Stimulated activated CD8-positive, alpha-beta memory T cell treated with anti-CD3 and anti-CD28 coated beads, Interleukin-2, amount 100 ng/mL, for 48 hours (primary cell): ENCODE measurements around the gene LHCGR.
"Not testable (repeated sequence)": the region's sequence is repeated elsewhere in the genome, so short reads cannot be mapped to it uniquely, and the experiment has no call there.

Source experiments
- DNase-seq, 2 donors: peaks; one replicate each; pipeline ENCODE4 v3.0.0-alpha.2; 2020; ENCODE audit warnings: low read depth in 2 of 2

LHCGR gene

DNA sequence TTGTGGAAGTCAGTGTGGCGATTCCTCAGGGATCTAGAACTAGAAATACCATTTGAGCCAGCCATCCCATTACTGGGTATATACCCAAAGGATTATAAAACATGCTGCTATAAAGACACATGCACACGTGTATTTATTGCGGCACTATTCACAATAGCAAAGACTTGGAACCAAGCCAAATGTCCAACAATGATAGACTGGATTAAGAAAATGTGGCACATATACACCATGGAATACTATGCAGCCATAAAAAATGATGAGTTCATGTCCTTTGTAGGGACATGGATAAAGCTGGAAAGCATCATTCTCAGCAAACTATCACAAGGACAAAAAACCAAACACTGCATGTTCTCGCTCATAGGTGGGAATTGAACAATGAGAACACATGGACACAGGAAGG is 16.3 kb downstream of the LHCGR start:
- DNase-seq, result not testable (repeated sequence)

DNA sequence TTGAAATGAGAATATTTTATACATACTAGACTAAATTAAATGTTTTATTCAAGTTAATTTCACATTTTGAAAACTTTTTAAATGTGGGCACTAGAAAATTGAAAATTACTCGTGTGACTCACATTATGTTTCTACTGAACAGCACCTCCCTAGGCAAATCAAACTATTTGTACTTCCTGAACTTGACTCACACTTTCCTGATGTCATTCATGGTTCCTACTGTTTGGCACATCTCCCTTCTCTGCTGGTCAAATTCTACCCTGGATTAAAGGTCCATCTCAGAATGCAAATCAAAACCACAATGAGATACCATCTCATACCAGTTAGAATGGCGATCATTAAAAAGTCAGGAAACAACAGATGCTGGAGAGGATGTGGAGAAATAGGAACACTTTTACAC is 16.7 kb downstream of the LHCGR start:
- DNase-seq, result no peak

DNA sequence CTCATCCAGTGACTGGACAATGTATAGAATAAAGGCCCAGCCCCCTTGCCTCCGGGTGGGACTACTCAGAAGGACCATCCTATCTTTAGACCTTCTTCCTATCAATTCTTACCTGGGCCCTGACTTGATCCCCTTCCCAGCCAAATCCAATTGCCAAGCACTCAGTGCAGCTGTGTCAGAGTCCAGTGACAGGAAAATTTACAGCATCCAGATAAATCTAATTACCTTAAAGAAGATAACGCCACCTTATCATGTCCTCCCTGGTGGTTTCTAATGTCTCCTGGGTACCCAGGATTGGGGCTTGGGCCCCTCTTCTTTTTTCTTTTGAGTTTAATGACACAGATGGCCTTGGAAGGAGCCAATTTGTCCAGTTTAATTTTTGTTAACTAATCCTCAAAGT is 19.3 kb downstream of the LHCGR start:
- no peak for DNase-seq

DNA sequence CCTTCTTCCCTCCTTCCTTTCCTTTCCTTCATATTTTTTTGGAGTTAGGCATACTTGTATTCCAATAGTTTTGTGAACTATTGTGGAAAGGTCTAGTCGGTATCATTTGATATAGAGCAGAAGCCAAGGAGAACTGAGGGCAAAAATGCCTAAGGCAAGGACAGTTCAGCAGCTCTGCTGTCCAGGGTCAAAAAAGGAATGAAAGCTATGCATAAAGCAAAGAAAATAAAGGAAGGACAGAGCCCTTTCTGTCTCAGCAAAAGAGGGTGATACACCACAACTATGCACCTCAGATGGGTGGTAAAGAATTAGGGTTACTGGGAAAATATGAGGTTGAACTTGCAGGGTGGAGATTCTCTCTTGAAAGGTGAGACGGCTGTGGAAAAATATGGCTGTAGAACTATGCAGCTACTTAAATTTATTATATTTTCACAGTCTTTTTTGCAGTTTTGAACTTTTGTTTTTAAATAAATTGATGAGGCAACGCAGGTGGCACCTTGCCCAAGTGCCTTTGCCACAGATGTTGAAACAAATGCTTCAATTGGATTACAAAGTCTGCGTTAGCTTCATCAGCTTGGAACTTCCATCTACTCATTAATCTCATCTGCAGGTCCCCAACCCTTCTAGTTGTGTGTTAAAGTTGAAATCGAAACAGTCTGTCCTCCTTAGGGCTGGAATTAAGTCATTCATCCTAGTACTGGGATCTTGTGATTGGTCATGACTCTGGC is 20.8 kb downstream of the LHCGR start:
- DNase-seq, result no peak

DNA sequence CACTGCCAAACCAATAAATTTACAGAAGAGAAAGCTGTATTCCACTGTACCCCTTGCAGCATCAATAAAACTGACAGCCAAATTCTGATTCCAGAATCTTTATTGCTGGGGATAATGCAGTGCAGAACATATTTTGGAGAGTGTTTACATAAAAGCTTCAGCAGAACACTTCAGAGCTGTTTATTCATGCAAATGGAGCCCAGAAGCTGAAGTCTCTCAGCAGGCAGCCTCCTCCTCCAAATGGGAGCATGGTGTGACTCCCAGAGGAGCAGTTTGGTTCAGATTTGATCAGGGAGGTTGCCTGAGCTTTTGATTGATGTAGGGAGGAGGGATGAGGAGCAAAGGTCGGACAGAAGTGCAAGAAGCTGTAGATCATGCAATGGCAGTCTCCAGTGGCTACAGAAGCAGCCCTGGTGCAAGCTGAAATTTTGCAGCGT is 22.4 kb downstream of the LHCGR start:
- DNase-seq, result no peak

DNA sequence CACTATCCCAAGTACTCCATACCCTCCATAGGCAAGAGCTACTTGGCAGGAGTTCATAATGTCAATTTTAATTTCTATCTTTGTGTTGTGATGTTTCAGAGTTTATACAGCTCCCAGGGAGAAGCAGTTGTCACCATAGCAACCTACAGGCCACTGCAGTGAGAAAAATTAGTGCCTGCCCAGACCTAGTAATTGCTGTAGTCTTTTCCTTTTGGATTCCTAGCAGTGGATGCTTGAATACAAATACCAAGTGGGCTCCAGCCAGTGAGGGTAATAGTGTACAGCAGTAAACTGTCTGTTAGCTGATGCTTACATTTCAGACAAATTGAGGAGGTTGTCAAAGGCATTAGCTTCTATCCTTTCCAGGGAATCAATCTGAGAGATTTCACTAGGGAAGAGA is 26.7 kb downstream of the LHCGR start:
- no peak for DNase-seq

DNA sequence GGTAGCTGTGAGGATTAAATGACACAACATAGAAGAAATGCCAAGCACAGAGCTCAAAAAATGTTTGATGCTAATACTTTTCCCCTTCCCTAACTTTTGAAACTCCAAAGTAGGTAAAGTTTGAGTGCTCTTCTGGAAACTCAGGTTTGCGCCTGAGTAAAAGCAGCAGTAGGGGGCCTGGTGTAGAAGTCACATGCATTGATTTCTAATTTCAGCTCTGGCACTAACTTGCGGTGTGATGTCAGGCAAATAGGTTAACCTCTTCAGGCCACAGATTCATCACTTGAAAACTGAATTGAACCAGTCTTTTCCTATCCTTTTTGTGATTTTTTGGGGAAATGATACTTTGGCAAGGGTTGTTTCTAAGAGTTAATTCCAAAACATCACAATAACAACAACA is 27.2 kb downstream of the LHCGR start:
- DNase-seq, result no peak

DNA sequence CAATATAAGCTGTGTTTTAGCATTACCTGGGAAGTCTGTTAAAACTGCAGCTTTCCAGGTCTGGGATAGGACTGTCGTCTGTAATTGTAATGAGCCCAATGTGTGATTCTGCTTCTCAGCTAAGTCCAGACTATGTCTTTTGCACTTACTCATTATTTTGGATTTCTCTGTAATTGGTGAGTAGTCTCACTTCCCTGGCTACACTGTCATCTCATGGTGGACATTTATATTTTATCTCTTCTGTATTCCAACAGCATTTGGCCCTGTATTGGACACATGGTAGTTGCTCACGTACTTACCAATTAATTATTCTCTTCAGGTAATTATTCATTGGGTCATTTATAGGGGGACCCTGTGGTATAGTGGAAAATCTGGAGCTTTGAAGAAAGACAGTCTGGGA is 28.0 kb downstream of the LHCGR start:
- no peak for DNase-seq

DNA sequence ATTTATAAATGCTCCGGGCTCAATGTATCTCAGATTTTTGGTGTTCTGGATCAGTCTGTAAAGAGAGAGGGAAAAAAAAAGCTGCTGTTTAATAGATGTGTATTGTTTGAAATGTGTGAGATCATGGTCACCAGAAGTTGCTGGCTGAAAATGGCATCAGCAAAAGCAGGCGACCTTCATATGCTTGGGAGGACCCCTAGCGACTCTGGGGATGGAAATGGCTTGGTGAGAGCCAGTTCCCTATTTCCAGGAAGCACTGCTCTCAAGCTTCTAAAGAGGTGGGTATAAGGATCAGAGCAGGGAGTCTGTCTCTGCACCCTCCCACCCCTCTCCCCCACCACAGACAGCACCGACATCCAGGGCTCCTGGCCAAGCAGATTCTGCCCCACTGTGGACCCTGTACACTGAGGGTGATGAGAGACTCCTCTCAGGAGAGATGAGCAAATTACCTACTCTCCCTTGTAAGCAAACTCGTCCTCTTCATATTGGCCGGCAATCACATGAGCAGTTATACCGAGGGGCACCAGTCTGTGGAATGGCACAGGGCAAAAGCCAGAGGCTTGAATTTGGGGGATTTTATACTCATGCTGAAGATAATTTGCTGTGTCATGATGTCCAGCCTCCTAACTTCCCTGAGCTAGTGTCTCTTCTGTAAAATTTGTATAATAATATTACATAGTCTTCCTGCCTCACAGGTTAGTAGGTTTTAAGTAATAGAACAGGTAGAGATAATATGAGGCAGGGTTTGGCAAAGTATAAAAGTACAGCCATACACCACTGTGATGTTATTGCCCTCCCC is 29.6 kb downstream of the LHCGR start:
- no peak for DNase-seq

DNA sequence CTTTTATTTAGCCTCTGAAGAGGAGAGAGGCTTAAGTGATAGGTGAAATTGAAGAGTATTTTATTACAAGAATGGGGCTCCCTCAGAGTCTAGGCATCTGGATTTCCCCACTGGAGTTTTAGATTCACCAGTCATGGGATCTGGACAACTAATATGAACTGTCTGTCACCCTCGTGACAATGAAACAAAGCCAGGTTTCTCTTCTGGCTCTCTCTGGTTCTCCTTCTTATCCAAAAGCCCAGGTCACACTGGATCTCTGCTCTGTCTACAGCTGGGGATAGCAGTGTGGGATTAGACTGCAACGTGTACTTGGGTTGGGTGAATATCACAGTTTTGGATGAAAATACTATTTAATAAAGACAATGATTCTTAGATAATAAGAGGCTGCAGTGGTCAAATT is 31.2 kb downstream of the LHCGR start:
- no peak for DNase-seq

DNA sequence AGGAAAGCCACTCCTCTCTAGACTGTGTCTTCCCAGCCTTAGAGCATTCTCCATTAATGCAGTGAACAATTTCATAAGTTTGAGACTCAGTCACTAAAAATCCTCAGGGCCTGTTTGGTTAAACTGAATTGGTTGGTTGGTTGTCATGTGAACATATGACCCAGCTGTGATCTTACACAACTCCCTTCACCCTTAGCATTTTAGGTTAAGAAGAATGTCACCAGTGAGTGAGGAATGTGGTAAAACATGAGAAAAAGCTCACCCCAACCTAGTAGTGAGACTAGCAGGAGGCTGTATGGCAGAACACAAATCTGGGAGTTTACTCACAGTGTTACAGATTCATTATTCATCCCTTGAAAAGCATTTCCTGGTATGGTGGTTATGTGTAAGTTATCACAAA is 32.4 kb downstream of the LHCGR start:
- DNase-seq, result no peak

DNA sequence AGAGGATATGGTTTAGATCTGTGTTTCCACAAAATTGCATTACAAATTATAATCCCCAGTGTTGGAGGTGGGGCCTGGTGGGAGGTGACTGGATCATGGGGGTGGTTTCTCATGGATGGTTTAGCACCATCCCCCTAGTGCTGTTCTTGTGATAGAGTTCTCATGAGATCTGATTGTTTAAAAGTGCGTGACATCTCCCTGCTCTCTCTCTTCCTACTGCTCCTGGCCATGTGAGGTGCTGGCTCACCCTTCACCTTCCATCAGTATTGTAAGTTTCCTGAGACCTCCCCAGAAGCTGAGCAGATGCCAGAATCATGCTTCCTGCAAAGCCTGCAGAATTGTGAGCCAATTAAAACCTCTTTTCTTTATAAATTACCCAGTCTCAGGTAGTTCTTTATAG is 33.1 kb downstream of the LHCGR start:
- DNase-seq, result no peak

DNA sequence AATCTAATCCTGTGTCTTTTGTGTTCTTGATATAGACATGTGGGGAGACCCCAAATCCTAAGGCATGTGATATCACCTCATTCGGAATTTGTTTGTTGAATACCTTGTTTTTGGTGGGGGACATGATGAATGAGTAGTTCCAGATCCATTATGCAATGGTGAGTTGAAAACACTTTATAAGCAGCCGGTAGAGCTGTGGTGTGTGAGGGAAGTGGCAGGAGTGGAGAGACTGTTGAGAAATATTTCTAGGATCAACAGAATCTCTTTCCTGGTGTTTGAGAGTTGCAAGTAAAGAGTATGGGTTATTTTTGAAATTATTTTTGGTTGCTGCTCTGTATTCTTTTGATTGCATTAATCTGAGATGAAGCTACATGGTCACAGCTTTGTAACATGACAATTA is 34.4 kb downstream of the LHCGR start:
- no peak for DNase-seq

DNA sequence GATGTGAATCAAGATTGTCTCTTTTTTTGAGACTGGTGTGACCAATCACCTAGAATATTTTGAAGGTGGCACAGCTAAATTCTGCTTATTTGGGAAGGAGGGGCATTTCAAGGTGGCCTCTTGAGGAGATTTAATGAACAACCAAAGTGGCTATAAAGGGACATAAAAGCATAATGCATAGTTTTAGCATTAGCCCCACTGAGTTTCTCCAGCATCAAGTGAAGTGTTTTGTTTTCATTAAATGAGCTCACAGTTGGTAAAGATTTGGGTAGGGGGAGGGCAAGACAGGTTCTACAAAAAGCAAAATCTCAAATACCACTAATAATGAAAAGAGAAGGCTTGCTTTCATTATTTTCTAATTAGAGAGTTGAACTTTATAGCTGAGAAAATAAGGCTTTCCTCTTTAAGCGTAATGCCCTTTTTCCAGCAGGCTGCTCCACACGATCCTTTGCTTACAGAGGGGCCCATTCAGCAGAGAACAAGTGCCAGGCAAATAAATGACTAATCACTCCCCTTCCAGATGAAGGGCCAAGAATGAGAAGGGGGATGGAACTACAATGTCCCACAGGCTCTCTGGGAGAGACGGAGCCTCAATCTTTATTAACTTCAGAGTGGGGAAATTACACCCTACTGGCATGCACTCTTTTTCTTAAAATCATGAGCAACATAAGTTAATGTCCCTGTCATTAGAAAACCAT is 35.9 kb downstream of the LHCGR start:
- DNase-seq, result no peak

DNA sequence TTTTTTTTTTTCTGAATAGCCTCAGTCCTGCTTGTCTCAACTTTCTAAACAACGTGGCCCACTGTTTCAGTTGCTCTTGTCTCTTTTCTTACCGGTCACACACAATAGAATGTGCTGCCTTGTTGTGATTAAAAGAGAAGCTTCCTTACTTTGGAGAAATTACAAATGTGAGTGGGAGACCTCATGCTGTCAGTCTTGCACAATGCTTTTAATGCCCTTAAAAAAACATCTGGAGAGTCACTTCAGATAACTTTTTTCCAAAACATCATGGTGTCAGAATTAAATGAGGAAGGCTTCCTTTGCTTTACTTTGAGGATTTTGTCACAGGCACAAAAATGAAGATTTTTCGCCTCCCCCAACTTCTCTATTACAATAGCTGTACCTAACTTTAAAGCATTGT is 37.7 kb downstream of the LHCGR start:
- DNase-seq, result no peak

DNA sequence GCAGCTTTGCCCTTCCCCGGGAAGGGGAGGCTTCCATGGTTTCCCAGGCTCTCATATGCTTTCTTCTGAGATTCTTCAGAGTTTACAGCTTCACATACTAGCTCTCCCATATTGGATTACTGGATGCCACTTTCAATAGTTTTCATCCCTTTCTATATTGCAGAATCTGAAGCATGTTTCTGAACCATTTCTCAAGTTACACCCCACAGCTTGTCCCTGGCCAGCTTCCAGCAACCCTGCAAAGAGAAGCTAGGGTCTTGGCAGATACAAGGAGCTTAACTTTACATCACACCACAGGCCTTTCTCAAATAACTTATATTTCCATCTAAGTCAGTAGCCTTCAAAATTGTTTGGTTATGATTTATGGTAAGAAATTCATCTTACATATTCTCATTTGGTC is 39.6 kb downstream of the LHCGR start:
- no peak for DNase-seq

DNA sequence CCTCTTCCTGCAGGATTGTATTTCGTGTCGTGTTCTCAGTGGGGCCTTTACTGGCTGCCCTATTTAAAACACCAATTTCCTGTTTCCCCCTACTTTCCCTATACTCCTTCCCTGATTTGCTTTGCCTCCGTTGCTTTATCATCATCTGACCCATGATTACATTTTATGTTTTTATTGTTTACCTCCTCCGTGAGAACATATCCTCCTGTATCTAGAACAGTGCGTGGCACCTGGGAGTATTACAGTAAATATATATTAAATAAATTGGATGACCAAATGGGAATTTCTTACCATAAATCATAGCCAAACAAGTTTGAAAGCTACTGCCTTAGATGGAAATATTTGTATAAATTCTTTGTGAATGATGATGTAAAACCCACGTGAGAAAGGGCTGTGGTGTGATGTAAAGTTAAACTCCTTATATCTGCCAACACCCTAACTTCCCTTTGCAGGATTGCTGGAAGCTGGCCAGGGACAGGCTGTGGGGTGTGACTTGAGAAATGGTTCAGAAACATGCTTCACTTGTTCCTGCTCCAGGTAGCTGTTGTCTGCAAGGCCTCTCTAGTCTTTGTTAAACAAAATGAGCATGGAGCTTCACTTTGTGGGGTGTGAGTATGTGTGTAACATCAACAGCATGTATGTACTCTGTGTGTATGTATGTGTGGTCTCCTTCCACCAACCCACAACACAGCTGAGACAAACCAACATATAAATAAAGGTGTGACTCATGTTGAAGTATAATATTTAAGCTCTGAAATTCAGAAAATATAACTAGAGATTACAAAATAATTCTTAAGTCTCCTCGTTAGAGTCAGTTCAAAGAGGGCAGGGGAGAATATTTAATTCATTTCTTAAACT is 40.3 kb downstream of the LHCGR start:
- no peak for DNase-seq

DNA sequence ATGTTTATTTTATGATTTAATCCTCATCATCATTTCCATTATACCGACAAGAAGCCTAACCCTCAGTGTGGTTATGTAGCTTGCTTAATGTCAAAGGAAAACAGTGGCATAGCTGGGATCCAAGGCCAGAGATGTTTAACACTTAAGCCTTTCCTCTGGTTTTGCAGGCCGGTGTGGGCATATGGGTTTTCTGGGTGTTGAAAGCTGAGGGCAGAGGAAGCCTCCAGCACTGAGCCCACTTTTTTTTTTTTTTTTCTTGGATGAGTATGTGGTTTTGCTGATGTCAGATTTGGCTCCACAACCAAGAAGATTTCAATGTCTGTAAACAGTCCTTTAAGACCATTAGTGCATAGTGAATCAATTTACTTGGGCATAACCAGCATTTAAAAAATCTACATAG is 41.3 kb downstream of the LHCGR start:
- no peak for DNase-seq

DNA sequence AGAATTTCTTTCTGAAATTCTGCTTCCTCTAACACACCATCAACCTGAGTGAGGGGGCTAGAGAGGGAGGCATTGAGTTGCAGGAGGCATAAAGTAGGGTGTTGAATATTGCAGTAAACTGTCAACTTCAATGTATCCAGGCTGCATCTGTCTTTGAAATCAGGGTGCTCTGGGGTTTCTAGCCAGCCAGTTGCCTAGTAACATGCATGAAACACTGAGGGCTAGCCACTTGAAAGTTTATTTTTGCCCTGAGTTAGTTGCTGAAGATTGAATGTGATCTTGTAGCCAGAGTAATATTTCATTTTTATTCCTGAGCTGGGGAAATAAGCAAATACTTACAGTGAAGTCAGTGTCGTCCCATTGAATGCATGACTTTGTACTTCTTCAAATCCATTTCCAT is 41.9 kb downstream of the LHCGR start:
- no peak for DNase-seq

DNA sequence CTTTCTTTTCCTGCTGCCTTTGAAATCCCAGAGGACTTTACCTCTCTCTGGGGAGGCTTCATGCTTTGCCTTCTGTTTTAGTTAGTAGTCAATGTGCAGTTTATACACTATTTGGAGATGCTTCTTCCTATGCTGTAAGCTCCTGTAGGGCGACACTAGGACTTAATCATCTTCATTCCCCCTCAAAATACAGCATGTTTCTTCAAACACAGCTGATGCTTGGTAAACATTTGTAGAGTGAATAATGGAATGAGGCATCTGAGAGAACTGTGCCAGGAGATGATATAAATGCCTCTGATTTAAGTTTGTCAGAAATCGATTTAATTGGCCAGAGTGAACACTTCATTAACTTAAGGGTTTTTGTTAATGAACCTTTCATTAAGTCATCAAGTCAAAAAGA is 43.4 kb downstream of the LHCGR start:
- DNase-seq, result no peak

DNA sequence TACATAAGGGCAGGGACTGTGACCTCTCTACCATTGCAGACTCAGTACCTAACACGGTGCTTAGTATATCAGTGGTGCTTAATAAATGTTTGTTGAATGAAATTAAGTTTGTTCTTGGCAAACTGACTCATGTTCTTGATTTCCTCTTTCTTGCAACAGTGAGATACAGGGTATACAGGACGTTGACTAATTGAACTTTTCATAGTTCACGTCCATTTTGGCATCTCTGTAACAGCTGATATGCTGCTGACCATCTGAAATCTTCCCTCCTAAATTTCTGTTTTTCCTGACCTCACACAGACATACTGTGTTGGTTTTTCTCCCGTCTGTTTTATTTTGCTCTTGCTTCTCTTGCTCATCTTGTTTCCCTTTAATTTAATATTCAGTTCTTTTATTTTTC is 44.2 kb downstream of the LHCGR start:
- DNase-seq, result no peak
